ENCODE data around the gene SLC37A1. TPM values are rescaled to one million over a fixed set of nuclear protein-coding genes. Genes with fewer than 3 reads are reported as not detected.

The SLC37A1 gene
- total RNA-seq, 2 donors from 2014 or later: 6.6 to 9.6 TPM

DNA sequence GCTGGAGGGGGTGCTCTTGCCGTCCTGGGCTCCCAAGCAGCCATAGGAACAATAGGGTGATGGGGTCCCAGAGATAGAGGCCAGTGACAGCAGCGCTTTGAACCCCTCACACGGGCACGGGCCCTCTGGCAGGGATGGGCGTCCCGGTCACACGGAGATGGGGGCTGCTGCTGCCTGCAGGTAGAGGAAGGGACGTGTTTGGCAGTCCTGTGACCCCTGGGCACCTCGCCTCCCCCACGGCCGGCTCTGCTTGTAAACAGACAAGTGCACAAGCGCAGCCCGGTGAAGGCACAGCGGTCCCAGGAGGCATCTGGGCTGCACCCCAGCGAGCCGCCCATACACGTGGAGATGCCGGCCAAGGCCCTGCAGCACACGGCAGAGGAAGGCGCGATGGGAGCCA, 103.3 kb downstream of the SLC37A1 start:
- ATAC-seq (ENCODE audit: insufficient number of reproducible peaks, low FRiP score, low read depth): no peak
- Histone ChIP-seq H3K27me3 (replicated peaks; ENCODE audit: insufficient read depth) (peaks cover 4% of the 10 kb centered on the region), H3K9me3 (peaks cover 2% of the 10 kb centered on the region)

GRCh38 chr21:42617486-42617885, 103.8 kb downstream of the SLC37A1 start:
- no peak overlapping the region for H3K27ac ChIP-seq
- H3K4me1 ChIP-seq (ENCODE audit: control insufficient read depth in 1 of 2, low read depth in 2 of 2): no peaks in the 10 kb centered on the region
- no peak for TF ChIP-seq CTCF (IDR thresholded peaks at IDR 0.05)
- no peak for DNase-seq (ENCODE audit: low spot score)
- H3K27me3 ChIP-seq (replicated peaks; ENCODE audit: insufficient read depth): peaks cover 4% of the 10 kb centered on the region
- H3K36me3 ChIP-seq: no peaks in the 10 kb centered on the region
- no peak overlapping the region for H3K4me3 ChIP-seq
- ATAC-seq (ENCODE audit: insufficient number of reproducible peaks, low FRiP score, low read depth): no peak
- no peaks in the 10 kb centered on the region for H3K9me3 ChIP-seq

More for the DNA sequence above, 103.3 kb downstream of the SLC37A1 start:
- no peak for TF ChIP-seq CTCF (IDR thresholded peaks at IDR 0.05)
- Histone ChIP-seq H3K36me3 (no peaks in the 10 kb centered on the region), H3K4me3 (no peak overlapping the region), H3K4me1 (ENCODE audit: control insufficient read depth in 1 of 2, low read depth in 2 of 2) (no peaks in the 10 kb centered on the region), H3K27ac (no peak overlapping the region)
- no peak for DNase-seq (ENCODE audit: low spot score)

DNA sequence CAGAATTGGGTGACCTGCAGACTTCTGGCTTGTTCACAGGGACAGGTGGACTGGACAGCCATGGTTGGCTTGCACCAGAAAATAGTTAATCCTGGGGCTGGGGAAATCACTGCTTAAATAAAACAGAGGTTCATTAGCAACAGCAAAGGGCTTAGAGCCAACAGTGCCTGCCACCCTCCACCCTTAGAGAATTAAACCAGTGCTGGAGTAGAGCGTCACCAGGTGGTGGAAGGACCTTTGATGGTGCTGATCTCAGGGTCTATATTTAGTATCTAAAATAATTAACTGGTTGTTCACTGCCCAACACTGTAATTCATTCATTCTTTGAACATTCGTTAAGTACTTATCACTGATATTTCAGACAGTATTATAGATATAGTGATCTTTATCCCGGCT, 105.1 kb downstream of the SLC37A1 start:
- Histone ChIP-seq H3K4me1 (ENCODE audit: control insufficient read depth in 1 of 2, low read depth in 2 of 2) (no peaks in the 10 kb centered on the region), H3K36me3 (no peaks in the 10 kb centered on the region), H3K27me3 (replicated peaks; ENCODE audit: insufficient read depth) (peaks cover 4% of the 10 kb centered on the region), H3K9me3 (no peaks in the 10 kb centered on the region), H3K27ac (no peak overlapping the region), H3K4me3 (no peak overlapping the region)
- ATAC-seq (ENCODE audit: insufficient number of reproducible peaks, low FRiP score, low read depth): no peak
- no peak for DNase-seq (ENCODE audit: low spot score)
- TF ChIP-seq CTCF (IDR thresholded peaks at IDR 0.05): no peak

- no peak for ATAC-seq (ENCODE audit: insufficient number of reproducible peaks, low FRiP score, low read depth)
- Histone ChIP-seq H3K36me3 (no peaks in the 10 kb centered on the region), H3K27me3 (replicated peaks; ENCODE audit: insufficient read depth) (peaks cover 4% of the 10 kb centered on the region), H3K4me1 (ENCODE audit: control insufficient read depth in 1 of 2, low read depth in 2 of 2) (no peaks in the 10 kb centered on the region), H3K9me3 (no peaks in the 10 kb centered on the region), H3K27ac (no peak overlapping the region), H3K4me3 (no peak overlapping the region)
- TF ChIP-seq CTCF (IDR thresholded peaks at IDR 0.05): no peak
- no peak for DNase-seq (ENCODE audit: low spot score)
Measured at GRCh38 chr21:42619166-42619565, 105.5 kb downstream of the SLC37A1 start.

DNA sequence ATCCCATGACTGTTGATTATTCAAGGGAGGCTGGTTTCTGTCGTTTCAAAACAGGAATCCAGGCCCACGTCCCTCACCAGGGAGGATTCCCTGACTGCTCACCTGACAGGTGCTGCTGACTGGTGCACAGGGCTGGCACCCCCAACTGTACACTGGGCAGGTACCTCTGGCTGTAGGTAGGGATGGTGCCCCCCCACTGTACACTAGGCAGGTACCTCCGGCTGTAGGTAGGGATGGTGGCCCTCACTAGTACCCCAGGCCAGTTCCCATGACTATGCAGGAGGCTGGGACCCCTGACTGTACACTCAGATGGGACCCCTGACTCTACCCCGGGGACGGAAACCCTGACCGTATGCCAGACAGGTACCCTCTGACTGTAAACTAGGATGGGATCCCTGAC, 106.2 kb downstream of the SLC37A1 start:
- DNase-seq (ENCODE audit: low spot score) (no peak), ATAC-seq (ENCODE audit: insufficient number of reproducible peaks, low FRiP score, low read depth) (no peak)
- no peak overlapping the region for H3K4me3 ChIP-seq
- no peaks in the 10 kb centered on the region for H3K36me3 ChIP-seq
- H3K4me1 ChIP-seq (ENCODE audit: control insufficient read depth in 1 of 2, low read depth in 2 of 2): no peaks in the 10 kb centered on the region
- no peak for TF ChIP-seq CTCF (IDR thresholded peaks at IDR 0.05)
- no peaks in the 10 kb centered on the region for H3K9me3 ChIP-seq
- H3K27ac ChIP-seq: no peak overlapping the region
- peaks cover 4% of the 10 kb centered on the region for H3K27me3 ChIP-seq (replicated peaks; ENCODE audit: insufficient read depth)

Data from thoracic aorta (tissue), 2 donors.